NCI-H187 (cell line): Measurements from ENCODE around the gene CLSTN1.

Experiments
- DNase-seq, 2 experiments: peaks; one replicate each; lab custom pipeline; 2025; lab: John Stamatoyannopoulos, UW

CLSTN1 gene

DNA sequence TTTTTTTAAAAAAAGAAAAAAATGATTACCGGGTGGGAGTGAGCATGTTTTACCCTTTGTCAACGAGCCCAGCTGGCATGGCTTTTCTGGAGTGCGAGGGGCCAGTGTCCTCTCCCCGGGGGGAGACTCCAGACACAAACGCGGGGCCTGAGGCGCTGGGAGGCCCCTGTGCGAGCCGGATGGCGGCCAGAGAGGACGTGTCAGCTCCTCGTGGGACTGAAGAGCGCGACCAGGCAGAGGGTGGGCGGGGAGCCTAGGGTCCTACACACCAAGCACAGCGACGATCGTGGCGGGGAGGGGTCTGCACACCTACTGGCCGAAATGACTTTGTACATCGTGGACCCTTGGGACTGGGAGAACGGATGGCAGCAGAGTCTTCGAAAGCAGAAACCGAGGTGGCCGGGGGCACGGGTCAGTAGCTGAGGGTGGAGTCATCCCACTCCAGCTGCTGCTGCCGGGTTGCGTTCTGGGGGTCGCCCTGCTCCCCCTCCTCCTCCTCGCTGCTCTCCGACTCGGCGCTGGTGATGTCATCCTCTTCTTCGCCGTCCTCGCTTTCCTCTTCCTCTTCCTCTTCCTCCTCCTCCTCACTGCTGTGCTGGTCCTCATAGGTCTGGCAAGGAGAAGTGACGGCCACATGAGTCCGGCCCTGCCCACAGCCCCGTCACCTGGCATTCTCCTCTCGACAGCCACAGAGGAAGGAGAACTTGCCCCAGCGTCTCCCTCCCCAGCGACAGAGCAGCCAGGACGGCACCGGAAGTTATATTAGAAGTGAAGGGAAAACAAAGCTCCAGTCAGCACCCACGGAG is 93.5 kb downstream of the CLSTN1 start:
- DNase-seq, result no peak

DNA sequence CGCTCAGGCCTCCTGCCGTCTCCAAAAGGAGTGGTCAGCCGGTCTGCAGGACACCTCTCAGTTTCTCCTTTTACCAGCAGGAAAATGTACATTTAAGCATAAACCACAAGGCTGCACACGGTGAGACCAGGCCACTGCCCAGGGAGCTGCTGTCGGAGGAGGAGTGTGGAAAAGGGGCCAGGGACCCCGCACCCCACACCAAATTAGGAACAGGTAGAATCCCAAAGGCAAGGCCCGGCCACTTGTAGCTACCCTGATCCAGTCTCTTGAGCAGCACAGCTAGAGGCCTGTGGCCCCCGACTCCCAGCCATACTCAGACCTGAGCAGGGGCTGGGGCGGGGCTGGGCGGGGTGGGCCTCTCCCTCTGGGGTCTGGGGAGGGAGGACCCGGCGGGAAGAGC is 94.2 kb downstream of the CLSTN1 start:
- no peak for DNase-seq

DNA sequence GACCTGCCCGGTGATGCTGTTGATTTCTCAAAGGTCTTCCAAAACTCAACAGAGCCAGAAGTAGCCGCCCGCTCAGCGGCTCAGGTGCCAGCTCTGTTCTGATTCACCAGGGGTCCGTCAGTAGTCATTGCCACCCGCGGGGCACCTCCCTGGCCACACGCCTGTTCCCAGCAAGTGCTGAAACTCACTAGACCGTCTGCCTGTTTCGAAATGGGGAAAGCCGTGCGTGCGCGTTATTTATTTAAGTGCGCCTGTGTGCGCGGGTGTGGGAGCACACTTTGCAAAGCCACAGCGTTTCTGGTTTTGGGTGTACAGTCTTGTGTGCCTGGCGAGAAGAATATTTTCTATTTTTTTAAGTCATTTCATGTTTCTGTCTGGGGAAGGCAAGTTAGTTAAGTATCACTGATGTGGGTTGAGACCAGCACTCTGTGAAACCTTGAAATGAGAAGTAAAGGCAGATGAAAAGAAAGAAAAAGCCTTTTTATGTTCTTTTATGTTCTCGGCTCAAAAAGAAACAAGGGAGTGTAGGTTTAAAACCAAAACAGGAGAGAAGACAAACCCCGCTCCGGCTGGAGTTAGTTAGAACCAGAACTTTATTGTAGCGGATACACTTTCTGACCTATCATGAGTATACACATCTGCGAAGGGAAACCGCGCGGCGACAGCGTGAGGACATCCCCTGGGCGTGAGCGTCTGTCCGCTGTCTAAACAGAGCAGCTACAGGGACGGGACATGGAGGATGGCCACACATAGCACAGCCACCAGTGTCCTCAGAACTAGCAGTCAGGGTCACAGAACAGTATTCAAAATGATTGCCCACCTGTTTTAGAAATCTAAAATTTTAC is 95.1 kb downstream of the CLSTN1 start:
- no peak for DNase-seq

DNA sequence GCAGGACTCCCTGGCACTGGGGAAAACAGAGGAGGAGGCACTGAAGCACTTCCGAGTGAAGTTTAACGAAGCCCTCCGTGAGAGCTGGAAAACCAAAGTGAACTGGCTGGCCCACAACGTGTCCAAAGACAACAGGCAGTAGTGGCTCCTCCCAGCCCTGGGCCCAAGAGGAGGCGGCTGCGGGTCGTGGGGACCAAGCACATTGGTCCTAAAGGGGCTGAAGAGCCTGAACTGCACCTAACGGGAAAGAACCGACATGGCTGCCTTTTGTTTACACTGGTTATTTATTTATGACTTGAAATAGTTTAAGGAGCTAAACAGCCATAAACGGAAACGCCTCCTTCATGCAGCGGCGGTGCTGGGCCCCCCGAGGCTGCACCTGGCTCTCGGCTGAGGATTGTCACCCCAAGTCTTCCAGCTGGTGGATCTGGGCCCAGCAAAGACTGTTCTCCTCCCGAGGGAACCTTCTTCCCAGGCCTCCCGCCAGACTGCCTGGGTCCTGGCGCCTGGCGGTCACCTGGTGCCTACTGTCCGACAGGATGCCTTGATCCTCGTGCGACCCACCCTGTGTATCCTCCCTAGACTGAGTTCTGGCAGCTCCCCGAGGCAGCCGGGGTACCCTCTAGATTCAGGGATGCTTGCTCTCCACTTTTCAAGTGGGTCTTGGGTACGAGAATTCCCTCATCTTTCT is 96.7 kb downstream of the CLSTN1 start:
- no peak for DNase-seq

DNA sequence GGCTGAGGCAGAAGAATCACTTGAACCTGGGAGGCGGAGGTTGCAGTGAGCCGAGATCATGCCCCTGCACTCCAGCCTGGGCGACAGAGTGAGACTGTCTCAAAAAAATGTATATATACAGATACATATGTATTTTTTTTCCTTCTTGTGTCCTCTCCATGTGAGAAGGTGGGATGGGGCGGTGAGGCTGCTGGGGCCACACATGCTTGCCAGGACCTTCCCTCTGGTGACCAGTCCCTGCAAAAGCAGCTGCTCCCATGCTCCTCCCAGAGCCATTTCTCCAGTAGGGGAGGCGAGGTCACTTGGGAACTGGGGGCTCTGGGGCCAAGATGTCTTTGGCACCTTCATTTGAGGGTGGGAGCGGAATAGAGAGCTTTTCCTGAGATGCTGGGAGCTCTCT is 97.4 kb downstream of the CLSTN1 start:
- no peak for DNase-seq

DNA sequence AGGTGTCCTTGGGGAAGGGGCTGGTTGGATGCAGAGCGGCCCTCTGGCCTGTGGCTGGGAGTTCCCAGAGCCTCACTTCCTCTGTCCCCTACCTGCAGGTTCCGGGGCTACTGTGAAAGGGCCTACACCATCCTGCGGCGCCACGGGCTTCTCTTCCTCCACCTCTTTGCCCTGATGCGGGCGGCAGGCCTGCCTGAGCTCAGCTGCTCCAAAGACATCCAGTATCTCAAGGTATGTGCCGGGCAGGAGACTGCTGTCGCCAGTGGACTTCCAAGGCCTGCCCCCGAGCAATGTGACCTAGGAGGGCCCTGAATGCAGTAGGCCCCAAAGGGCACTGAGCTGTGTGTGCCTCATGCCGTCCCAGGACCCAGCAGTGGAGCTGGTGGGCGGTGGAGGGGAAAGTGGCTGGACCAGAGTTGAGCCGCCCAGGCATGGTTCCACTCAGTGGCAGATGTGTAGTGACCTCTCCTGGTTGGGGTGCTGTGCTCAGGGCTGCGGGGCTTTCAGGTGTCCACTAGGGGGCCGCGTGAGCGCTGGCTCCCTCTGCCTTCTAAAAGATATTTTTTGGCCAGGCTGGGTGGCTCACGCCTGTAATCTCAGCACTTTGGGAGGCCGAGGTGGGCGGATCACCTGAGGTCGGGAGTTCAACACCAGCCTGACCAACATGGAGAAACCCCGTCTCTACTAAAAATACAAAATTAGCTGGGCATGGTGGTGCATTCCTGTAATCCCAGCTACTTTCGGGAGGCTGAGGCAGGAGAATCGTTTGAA is 98.9 kb downstream of the CLSTN1 start:
- no peak for DNase-seq

DNA sequence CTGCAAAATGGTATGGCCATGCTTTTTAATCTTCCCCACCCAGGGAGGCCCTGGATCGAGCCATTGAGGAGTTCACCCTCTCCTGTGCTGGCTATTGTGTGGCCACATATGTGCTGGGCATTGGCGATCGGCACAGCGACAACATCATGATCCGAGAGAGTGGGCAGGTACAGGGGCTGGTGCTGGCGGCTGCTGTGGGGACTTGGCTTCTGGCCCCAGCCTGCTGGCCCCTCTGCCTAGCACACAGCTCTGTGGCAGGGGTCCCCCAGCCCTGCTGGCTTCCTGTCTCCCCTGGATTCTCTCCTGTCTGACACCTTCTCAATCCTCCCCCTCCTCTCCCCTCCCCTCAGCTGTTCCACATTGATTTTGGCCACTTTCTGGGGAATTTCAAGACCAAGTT is 99.8 kb downstream of the CLSTN1 start:
- DNase-seq, result no peak

DNA sequence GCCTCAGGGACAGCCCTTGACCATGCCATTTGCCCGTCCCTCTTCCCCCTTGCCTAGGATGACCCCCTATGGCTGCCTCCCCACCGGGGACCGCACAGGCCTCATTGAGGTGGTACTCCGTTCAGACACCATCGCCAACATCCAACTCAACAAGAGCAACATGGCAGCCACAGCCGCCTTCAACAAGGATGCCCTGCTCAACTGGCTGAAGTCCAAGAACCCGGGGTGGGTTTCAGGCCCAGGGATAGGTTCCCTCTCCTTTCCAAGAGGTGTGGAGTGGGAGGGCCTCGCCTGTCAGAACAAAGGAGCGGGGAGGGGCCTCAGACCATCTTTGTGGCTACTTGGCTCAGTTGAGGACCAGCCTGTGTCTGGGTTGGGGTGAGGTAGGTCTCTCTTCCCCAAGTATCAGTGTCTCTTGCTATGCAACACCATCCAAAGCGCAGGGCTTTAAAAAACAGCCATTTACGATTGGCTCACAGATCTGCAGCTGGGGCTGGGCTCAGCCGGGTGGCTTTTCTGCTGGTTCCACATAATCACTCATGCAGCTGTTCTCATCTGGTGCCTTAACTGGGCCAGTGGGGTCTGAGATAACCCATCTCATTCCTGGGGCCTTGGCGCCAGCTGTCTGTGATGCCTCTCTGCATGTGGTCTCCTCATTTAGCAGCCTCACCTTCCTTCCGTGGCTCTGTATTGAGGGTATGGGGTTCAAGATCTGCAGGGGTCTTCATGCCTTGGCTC is 100.5 kb downstream of the CLSTN1 start:
- no peak for DNase-seq

DNA sequence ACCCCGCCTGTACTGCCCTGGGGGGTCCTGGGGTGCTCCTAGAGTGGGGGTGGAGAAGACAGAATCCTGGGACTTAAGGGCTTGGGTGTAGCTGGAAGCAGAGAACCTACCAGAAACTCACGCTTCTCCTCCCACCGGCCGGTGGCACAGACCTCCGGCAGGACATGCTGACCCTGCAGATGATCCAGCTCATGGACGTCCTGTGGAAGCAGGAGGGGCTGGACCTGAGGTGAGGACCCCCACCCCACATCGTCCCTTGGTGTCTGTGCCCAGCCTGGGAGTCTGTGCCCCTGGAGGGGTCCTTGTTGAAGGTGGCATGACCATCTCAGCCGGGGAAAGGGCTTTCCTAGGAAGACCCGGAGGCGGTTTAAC is 101.4 kb downstream of the CLSTN1 start:
- DNase-seq, result no peak

DNA sequence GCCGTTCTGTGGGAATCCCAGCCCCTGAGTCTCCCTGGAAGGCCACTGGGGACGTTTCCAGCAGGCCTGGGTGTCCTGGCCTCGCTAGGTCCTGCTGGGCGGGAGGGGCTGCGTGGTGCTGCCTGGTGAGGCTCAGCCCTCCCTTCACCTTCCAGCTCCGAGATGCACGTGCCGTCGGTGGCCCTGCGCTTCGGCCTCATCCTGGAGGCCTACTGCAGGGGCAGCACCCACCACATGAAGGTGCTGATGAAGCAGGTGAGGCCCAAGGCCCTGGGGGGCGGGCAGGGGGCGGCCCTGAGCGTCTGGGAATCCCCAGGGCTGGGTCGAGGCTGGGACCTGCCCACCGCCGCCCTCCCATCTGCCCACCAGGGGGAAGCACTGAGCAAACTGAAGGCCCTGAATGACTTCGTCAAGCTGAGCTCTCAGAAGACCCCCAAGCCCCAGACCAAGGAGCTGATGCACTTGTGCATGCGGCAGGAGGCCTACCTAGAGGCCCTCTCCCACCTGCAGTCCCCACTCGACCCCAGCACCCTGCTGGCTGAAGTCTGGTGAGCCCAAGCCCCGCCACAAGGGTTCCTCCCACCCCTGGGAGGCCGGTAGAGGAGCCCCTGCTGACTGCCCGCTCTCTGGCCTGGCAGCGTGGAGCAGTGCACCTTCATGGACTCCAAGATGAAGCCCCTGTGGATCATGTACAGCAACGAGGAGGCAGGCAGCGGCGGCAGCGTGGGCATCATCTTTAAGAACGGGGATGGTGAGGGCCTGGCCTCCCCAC is 102.0 kb downstream of the CLSTN1 start:
- DNase-seq, result no peak

DNA sequence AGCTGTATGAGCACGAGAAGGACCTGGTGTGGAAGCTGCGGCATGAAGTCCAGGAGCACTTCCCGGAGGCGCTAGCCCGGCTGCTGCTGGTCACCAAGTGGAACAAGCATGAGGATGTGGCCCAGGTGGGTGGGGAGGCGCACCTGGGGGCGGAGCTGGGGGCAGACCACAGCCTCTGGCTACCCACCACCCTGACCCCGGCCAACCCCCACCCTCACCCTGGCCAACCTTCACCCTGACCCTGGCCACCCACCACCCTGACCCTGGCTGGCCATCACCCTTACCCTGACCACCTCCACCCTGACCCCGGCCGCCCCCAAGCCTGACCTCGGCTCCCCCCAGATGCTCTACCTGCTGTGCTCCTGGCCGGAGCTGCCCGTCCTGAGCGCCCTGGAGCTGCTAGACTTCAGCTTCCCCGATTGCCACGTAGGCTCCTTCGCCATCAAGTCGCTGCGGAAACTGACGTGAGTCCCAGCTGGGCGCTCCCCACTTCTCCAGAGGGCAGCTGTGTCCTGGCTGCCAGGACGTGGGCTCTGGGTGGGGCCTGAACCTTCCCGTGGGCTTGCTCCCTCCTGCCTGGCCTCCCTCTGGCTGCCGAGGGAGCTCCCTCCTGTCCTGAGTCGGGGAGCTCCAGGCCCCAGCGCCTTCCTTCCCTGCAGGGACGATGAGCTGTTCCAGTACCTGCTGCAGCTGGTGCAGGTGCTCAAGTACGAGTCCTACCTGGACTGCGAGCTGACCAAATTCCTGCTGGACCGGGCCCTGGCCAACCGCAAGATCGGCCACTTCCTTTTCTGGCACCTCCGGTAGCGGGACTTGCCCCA is 102.8 kb downstream of the CLSTN1 start:
- no peak for DNase-seq

DNA sequence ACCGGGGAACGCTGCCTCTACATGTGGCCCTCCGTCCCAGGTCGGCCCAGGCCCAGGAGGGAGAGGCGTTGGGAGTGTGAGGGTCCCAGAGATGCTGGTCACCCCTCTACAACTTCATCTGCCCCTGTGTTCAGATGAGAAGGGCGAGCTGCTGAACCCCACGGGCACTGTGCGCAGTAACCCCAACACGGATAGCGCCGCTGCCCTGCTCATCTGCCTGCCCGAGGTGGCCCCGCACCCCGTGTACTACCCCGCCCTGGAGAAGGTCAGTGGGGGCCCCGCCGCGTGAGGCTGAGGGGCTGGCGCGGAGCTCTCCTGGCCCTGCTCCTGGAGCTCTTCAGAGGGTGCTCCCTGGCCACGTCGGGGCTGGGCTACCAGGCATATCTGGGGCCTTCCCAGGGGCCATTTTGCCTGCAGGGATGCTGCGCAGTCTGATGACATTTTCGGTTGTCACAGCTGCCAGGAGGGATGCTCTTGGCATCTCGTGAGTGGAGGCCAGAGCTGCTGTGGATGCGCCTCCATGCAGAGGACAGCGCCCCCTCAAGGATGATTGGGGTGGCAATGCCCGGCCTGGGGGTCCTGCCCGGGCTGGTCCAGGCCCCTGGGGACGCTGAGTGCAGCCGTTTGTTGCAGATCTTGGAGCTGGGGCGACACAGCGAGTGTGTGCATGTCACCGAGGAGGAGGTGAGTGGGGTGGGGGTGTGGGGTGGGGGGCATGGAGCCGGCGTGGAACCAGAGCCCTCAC is 103.6 kb downstream of the CLSTN1 start:
- DNase-seq, result no peak

DNA sequence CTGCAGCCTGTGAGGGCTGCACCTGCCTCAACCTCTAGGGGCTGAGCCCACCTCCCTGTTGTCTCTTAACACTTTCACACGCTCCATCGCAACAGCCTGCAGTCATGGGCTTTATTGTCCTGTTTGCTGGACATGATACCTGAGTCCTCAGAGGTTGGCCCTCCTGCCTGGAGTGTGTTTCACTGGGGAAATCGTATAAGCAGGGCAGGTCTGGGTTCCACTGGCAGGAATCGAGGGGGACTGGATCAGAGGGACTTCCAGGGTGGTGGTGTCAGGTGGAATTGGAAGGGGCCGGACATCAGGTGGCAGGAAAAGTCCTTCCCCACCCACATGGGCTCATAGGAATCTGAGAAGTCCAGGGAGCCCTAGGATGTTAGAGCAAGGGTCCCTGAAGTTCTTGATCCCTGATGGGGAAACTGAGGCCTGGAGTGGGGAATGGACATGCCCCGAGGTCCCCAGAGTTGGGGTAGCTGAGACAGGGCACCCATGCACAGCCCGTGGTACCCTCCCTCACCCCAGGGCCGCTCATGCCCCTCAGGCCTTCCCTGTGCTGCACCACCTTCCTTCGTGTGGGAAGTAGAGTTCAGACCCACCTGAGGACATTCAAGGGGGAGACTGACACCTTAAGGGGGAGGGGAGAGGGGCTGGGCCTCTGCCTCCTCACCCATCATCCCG is 105.6 kb downstream of the CLSTN1 start:
- DNase-seq, result no peak

DNA sequence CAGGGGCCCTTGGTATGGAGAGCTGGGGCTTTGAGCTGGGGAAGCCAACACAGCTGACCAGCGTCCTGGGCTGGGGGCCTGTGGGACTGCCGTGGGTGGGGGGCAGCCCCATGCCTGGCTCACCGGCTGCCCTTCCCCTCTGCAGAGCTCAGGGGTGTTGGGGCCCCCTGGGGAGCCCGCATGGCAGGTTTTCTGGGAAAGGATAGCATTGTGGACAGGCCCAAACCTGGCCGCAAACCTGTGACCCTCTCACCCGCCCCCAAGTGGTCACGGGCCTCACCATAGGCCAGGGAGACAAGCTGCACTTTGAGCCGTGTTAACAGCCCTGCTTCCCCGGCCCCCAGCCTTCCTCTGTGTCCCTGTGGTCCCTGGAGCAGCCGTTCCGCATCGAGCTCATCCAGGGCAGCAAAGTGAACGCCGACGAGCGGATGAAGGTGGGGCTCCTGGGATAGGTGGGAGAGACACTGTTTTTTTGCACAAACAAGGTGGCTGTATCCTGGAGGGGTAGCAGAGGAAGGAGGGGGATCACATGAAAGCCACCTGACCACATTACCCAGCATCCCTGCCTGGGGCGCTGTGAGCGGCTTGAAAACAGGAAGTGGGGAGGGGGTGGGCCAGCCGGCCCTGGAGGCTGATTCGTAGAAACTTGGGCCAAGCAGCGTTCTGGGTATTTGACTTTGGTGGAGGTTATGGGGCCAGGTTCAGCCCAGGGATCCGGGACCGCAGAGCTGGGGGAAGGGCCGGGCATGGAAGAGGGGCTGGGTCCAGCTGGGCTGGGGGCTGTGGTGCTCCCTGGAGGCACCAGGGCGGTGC is 106.4 kb downstream of the CLSTN1 start:
- DNase-seq, result no peak

DNA sequence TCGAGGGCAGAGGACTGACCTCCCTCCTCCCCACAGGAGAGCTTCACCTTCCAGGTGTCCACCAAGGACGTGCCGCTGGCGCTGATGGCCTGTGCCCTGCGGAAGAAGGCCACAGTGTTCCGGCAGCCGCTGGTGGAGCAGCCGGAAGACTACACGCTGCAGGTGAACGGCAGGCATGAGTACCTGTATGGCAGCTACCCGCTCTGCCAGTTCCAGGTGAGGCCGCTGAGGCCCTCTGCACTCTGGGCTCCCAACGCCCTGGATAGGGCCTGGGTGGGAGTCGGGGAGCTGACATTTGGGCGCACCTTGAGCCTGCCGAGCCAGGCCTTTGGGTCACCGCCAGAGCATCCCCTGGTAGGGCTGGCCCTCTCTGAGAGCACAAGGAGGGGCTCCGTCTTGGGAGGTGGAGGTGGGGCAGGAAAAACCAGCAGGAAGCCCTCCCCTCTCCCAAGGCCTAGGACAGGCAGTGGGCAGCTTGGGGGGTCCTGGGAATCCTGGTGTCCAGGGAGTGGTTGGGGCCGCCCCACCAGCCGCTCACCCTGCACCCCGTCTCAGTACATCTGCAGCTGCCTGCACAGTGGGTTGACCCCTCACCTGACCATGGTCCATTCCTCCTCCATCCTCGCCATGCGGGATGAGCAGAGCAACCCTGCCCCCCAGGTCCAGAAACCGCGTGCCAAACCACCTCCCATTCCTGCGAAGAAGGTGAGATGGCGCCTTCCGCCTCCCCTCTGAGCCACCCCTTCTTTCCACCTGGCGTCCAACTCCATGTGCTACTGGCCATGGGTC is 107.2 kb downstream of the CLSTN1 start:
- no peak for DNase-seq

DNA sequence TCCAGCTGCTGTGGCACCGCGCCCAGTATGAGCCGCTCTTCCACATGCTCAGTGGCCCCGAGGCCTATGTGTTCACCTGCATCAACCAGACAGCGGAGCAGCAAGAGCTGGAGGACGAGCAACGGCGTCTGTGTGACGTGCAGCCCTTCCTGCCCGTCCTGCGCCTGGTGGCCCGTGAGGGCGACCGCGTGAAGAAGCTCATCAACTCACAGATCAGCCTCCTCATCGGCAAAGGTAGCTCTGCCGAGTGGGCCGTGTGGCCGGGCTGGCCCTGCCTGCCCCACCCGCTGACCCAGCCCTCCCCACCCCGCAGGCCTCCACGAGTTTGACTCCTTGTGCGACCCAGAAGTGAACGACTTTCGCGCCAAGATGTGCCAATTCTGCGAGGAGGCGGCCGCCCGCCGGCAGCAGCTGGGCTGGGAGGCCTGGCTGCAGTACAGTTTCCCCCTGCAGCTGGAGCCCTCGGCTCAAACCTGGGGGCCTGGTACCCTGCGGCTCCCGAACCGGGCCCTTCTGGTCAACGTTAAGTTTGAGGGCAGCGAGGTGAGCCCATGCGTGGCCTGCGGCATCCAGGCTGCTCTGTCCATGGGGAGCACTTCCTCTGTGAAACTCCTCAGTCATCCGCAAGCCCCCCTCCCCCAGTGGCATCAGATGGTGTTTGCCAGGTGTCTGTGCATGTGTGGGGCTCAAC is 108.1 kb downstream of the CLSTN1 start:
- no peak for DNase-seq
